Measurements from ENCODE around the gene XPOT.
A peak's percentile ranks its signal among the peaks of the same experiment; 100 is the strongest.

The XPOT gene

GRCh38 chr12:64418209-64418608 is 14.0 kb downstream of the XPOT start:
- DNase-seq (ENCODE audit: low read depth) = no peak

- no peak for DNase-seq (ENCODE audit: low read depth)
Measured at GRCh38 chr12:64419696-64420095, 15.5 kb downstream of the XPOT start.

GRCh38 chr12:64427988-64428387 is 23.8 kb downstream of the XPOT start:
- no peak for DNase-seq (ENCODE audit: low read depth)

- no peak for DNase-seq (ENCODE audit: low read depth)
Measured at GRCh38 chr12:64428956-64429355, 24.8 kb downstream of the XPOT start.

GRCh38 chr12:64430886-64431285 is 26.7 kb downstream of the XPOT start:
- no peak for DNase-seq (ENCODE audit: low read depth)

- no peak for DNase-seq (ENCODE audit: low read depth)
Measured at GRCh38 chr12:64431791-64432190, 27.6 kb downstream of the XPOT start.

- no peak for DNase-seq (ENCODE audit: low read depth)
Measured at GRCh38 chr12:64433915-64434314, 29.7 kb downstream of the XPOT start.

- no peak for DNase-seq (ENCODE audit: low read depth)
Measured at GRCh38 chr12:64440100-64440499, 35.9 kb downstream of the XPOT start.

- no peak for DNase-seq (ENCODE audit: low read depth)
Measured at GRCh38 chr12:64445490-64445889, 41.3 kb downstream of the XPOT start.

GRCh38 chr12:64446295-64446694 is 42.1 kb downstream of the XPOT start:
- no peak for DNase-seq (ENCODE audit: low read depth)

GRCh38 chr12:64450057-64450640 is 46.0 kb downstream of the XPOT start:
- DNase-seq (ENCODE audit: low read depth) = no peak

GRCh38 chr12:64450711-64451486 is 46.7 kb downstream of the XPOT start:
- DNase-seq (ENCODE audit: low read depth) = no peak

- peak; percentile 77 for DNase-seq (ENCODE audit: low read depth)
Measured at GRCh38 chr12:64451687-64452558, 47.7 kb downstream of the XPOT start, which contains the start of gene TBK1. Gene TBK1, plus strand, starts transcription at chr12:64452120. Its CDS starts 3,751 bp downstream, at chr12:64455871.

GRCh38 chr12:64452559-64453329 is 48.6 kb downstream of the XPOT start:
- DNase-seq (ENCODE audit: low read depth) = peak; percentile 77

GRCh38 chr12:64455506-64455905 is 51.3 kb downstream of the XPOT start:
- DNase-seq (ENCODE audit: low read depth) = no peak

- DNase-seq (ENCODE audit: low read depth) = no peak
Measured at GRCh38 chr12:64456119-64456518, 51.9 kb downstream of the XPOT start.

GRCh38 chr12:64457032-64457431 is 52.8 kb downstream of the XPOT start:
- no peak for DNase-seq (ENCODE audit: low read depth)

GRCh38 chr12:64457466-64457865 is 53.3 kb downstream of the XPOT start:
- no peak for DNase-seq (ENCODE audit: low read depth)

GRCh38 chr12:64457923-64458322 is 53.7 kb downstream of the XPOT start:
- no peak for DNase-seq (ENCODE audit: low read depth)

GRCh38 chr12:64459394-64459891 is 55.3 kb downstream of the XPOT start:
- DNase-seq (ENCODE audit: low read depth) = no peak

GRCh38 chr12:64461634-64462414 is 57.6 kb downstream of the XPOT start:
- DNase-seq (ENCODE audit: low read depth) = no peak

All from fibroblast of the conjunctiva (primary cell).